Calu3 (cell line): ENCODE data around the gene PAOX. TPM values are rescaled to one million over a fixed set of nuclear protein-coding genes. Genes with fewer than 3 reads are reported as not detected.

Experiments
- BruUV-seq: library from RNA; stranded (reverse); fragments of 400-500 nt; replicated peaks from 2 replicates; lab custom pipeline; 2021; lab: Mats Ljungman, UMichigan
- CTCF ChIA-PET: fragments of 300-600 bp; sonication (Branson Sonifier 250); formaldehyde crosslinking; loops from one replicate; lab custom pipeline; 2022; ENCODE audit warnings: antibody characterized with exemption; lab: Charles Lee
- DNase-seq: peaks from one replicate; pipeline ENCODE4 v3.0.0; 2022
- H3K27ac Mint-ChIP-seq: one replicate; pipeline ENCODE4 v1.8.0; 2022; ENCODE audit warnings: mixed read lengths; ENCODE audit not compliant: unreplicated experiment
- H3K27me3 Mint-ChIP-seq: one replicate; pipeline ENCODE4 v1.8.0; 2022; ENCODE audit warnings: mixed read lengths; ENCODE audit not compliant: unreplicated experiment
- H3K36me3 Mint-ChIP-seq: one replicate; pipeline ENCODE4 v1.8.0; 2022; ENCODE audit warnings: mild to moderate bottlenecking, moderate library complexity, mixed read lengths; ENCODE audit not compliant: insufficient read depth, unreplicated experiment
- H3K4me1 Mint-ChIP-seq: one replicate; pipeline ENCODE4 v1.8.0; 2022; ENCODE audit warnings: mild to moderate bottlenecking, low read depth, mixed read lengths; ENCODE audit not compliant: unreplicated experiment
- H3K4me3 Mint-ChIP-seq: one replicate; pipeline ENCODE4 v1.8.0; 2022; ENCODE audit warnings: mild to moderate bottlenecking, low read depth, moderate library complexity, mixed read lengths; ENCODE audit not compliant: unreplicated experiment
- H3K9me3 Mint-ChIP-seq: one replicate; pipeline ENCODE4 v1.8.0; 2022; ENCODE audit warnings: low read depth, mixed read lengths; ENCODE audit not compliant: unreplicated experiment
- intact Hi-C: fragments of 100-400 bp; cut with micrococcal nuclease; formaldehyde crosslinking; loops from one replicate; pipeline ENCODE4 v1.10.0; 2022; ENCODE audit not compliant: unreplicated experiment
- total RNA-seq: library from RNA; stranded (reverse); gene quantifications from 2 replicates; pipeline ENCODE4 v1.2.3, GENCODE V29; 2022
- TF ChIP-seq, protein P1 (sequence below): fragments of 200-600 bp; IDR thresholded peaks from one replicate; pipeline ENCODE4 v1.8.0; 2022; ENCODE audit warnings: antibody characterized with exemption; ENCODE audit not compliant: unreplicated experiment

The PAOX gene
- total RNA-seq, 1 experiment from 2014 or later = 2.9 TPM

DNA sequence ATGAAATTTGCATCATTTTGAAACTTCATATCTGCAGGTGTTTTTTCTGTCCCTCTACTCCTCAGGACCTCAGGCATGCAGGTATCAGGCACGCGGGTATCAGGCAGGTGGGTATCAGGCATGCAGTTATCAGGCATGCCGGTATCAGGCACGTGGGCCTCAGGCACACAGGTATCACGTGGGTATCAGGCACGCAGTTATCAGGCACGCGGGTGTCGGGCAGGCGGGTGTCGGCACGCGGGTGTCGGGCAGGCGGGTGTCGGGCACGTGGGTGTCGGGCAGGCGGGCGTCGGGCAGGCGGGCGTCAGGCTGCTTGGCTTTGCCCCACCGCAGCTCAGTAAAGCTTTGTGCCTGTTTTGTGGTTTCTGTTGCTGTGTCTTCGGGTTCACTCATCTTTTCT lies 36.7 kb downstream of the PAOX start:
- intact Hi-C loops = no loop called here
- H3K27ac Mint-ChIP-seq = no peak overlapping the region
- H3K4me3 Mint-ChIP-seq = no peak overlapping the region
- H3K4me1 Mint-ChIP-seq = no peaks in the 10 kb centered on the region
- CTCF ChIA-PET = no interaction called here
- peaks cover 8% of the 10 kb centered on the region for H3K9me3 Mint-ChIP-seq
- BruUV-seq = no TSS peak
- no peaks in the 10 kb centered on the region for H3K27me3 Mint-ChIP-seq
- H3K36me3 Mint-ChIP-seq = peaks cover 15% of the 10 kb centered on the region
- TF ChIP-seq, protein P1, sequence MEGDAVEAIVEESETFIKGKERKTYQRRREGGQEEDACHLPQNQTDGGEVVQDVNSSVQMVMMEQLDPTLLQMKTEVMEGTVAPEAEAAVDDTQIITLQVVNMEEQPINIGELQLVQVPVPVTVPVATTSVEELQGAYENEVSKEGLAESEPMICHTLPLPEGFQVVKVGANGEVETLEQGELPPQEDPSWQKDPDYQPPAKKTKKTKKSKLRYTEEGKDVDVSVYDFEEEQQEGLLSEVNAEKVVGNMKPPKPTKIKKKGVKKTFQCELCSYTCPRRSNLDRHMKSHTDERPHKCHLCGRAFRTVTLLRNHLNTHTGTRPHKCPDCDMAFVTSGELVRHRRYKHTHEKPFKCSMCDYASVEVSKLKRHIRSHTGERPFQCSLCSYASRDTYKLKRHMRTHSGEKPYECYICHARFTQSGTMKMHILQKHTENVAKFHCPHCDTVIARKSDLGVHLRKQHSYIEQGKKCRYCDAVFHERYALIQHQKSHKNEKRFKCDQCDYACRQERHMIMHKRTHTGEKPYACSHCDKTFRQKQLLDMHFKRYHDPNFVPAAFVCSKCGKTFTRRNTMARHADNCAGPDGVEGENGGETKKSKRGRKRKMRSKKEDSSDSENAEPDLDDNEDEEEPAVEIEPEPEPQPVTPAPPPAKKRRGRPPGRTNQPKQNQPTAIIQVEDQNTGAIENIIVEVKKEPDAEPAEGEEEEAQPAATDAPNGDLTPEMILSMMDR = no peak
- DNase-seq = no peak

DNA sequence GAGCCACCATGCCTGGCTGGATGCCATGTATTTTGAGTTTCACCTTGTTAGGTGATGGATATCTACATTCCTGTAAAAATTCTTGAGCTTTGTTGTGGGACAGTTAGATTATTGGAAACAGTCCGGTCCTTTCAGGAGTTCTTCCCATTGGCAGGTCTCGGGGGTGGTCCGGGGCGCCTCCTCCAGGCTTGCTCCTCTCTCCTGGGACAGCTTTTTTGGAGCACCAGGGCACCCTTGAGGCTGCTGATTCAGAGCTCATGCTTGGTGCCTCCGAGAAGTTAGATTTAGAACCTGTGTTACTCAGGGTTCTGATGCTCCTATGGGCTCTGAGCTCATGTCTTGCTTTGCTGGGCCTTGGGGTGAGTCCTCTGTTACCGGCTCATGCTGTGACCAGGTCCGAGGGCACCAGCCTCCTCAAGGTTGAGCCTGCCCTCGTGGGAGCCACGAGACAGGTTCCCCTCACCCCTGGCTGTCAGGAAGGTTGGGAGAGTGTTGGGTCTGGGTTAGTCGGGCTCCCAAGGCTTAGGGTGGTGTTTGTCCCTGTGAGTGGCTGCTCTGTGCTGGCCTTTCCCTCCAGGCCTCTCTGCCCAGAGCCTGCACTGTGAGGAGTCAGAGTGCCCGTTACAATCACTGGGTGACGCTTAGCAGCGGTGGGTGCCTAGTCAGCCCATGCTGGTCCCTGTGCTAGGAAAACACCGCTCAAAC lies 39.4 kb downstream of the PAOX start:
- BruUV-seq = no TSS peak
- no peaks in the 10 kb centered on the region for H3K27me3 Mint-ChIP-seq
- H3K4me1 Mint-ChIP-seq = no peaks in the 10 kb centered on the region
- no peak overlapping the region for H3K27ac Mint-ChIP-seq
- DNase-seq = no peak
- peaks cover 15% of the 10 kb centered on the region for H3K36me3 Mint-ChIP-seq
- no peak overlapping the region for H3K4me3 Mint-ChIP-seq
- CTCF ChIA-PET = no interaction called here
- no peaks in the 10 kb centered on the region for H3K9me3 Mint-ChIP-seq
- TF ChIP-seq, protein P1 = no peak
- intact Hi-C loops = no loop called here

DNA sequence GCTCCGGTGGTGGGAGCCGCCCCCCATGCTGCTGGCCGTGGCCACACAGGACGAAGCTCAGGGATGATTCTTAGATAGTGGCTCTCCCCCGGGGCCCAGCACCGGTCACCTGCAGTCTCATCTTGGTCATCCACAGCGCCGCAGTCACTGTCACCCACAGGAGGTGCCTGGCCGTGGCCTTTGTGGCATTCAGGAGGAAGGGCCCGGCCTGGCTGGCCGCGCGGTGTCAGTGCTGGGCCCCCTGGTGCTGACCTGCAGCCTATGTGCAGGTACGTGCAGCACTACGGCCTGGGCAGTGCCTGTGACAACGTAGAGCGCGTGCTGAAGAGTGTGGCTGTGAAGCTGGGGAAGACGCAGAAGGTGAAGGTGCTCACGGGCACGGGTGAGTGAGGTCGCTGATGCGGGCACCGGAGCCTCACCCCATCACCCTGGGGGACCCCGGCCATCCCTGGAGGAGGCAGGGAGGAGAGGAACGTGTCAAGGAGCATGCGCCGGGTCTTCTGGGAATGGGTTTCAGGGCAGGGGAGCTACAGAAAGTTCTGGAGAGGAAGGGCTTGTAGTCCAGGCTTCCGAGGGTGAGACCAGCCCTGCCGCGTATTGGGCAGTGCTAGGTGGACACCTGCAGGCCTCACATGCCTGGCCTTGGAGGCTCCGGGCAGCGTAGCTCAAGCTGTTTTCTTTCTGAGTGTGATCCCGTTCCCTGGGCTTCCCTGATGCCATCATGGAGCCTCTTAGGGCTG lies 40.3 kb downstream of the PAOX start:
- Mint-ChIP-seq H3K4me3 (no peak overlapping the region), H3K9me3 (no peaks in the 10 kb centered on the region), H3K27ac (no peak overlapping the region), H3K4me1 (no peaks in the 10 kb centered on the region), H3K27me3 (no peaks in the 10 kb centered on the region), H3K36me3 (peaks cover 14% of the 10 kb centered on the region)
- no peak for DNase-seq
- intact Hi-C loops = no loop called here
- TF ChIP-seq, protein P1 = no peak
- CTCF ChIA-PET = no interaction called here
- BruUV-seq = no TSS peak

DNA sequence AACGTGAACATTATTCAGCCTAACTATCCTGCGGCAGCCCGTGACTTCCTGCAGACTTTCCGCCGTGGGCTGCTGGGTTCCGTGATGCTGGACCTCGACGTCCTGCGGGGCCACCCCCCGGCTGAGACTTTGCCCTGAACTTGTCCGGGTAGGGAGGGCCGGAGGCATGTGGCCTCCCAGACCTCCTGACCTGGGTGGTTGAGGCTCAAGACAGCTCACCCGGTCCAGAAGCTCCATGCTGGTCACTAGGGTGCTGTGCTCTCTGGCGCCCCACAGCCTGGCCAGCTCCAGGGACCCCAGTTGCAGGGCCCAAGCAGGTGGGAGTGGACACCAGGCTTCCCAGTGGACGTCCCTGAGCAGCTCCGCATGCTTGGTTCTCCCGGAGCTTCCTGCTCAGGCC lies 41.0 kb downstream of the PAOX start:
- Mint-ChIP-seq H3K36me3 (peaks cover 14% of the 10 kb centered on the region), H3K9me3 (no peaks in the 10 kb centered on the region), H3K4me1 (no peaks in the 10 kb centered on the region), H3K27me3 (no peaks in the 10 kb centered on the region), H3K4me3 (no peak overlapping the region), H3K27ac (no peak overlapping the region)
- DNase-seq = no peak
- CTCF ChIA-PET = no interaction called here
- intact Hi-C loops = no loop called here
- BruUV-seq = no TSS peak
- TF ChIP-seq, protein P1 = no peak
